Endothelial cell of umbilical vein (primary cell): Measurements from ENCODE around the gene NQO1. TPM values are rescaled to one million over a fixed set of nuclear protein-coding genes. Genes with fewer than 3 reads are reported as not detected.

Experiments
- BruUV-seq: library from RNA; stranded (reverse); fragments of 400-500 nt; replicated peaks from 2 replicates; lab custom pipeline; 2021; lab: Mats Ljungman, UMichigan
- CTCF ChIA-PET: fragments of 300-600, 350-600 bp; sonication (Branson Sonifier 250); formaldehyde crosslinking; loops from one replicate; lab custom pipeline; 2021; ENCODE audit warnings: antibody characterized with exemption, inconsistent platforms; lab: Charles Lee
- POLR2A ChIA-PET: fragments of 300-600, 350-600 bp; sonication (Branson Sonifier 250); formaldehyde crosslinking; loops from one replicate; lab custom pipeline; 2021; ENCODE audit warnings: antibody characterized with exemption, inconsistent platforms; lab: Charles Lee
- DNase-seq: peaks from one replicate; pipeline ENCODE4 v3.0.0-alpha.2; 2011; ENCODE audit warnings: low read depth, low spot score
- FAIRE-seq: peaks from 2 replicates; lab custom pipeline; 2011; peaks lifted over from hg19 to GRCh38; lab: Jason Lieb, UNC
- H2AFZ ChIP-seq: 2 replicates; pipeline ENCODE4 v1.6.0; 2012; ENCODE audit warnings: low read depth, low read length, control low read depth, inconsistent platforms
- H3K27ac ChIP-seq: 2 replicates; pipeline ENCODE4 v1.5.1; 2011; ENCODE audit warnings: low read depth, mild to moderate bottlenecking, control low read depth, low read length, moderate library complexity; ENCODE audit not compliant: insufficient read depth
- H3K27me3 ChIP-seq, 2 experiments: 2 replicates each; pipeline versions ENCODE4 v1.6.0 to v1.6.1; 2011; ENCODE audit warnings: low read length in 2 of 2, mixed read lengths in 1 of 2; ENCODE audit not compliant: control insufficient read depth in 2 of 2, insufficient read depth in 2 of 2
- H3K36me3 ChIP-seq, 2 experiments: 2 replicates in 1 of 2; 3 replicates in 1 of 2; pipeline ENCODE4 v1.5.1; 2011; ENCODE audit warnings: low read length in 2 of 2, mild to moderate bottlenecking in 1 of 2, moderate library complexity in 1 of 2; ENCODE audit not compliant: control insufficient read depth in 2 of 2, insufficient read depth in 2 of 2; ENCODE audit errors: extremely low read depth in 1 of 2
- H3K4me1 ChIP-seq: 3 replicates; pipeline ENCODE4 v1.5.1; 2011; ENCODE audit warnings: mild to moderate bottlenecking, low read length; ENCODE audit not compliant: control insufficient read depth, insufficient read depth; ENCODE audit errors: extremely low read depth
- H3K4me2 ChIP-seq: 2 replicates; pipeline ENCODE4 v1.6.1; 2011; ENCODE audit warnings: low read length, control low read depth, mixed read lengths; ENCODE audit not compliant: insufficient read depth
- H3K4me3 ChIP-seq, 3 experiments: fragments of 200-600 bp in 1 of 3; sonication (generic), shearing (Covaris generic) in 1 of 3; replicated peaks in 1 of 3; 2 replicates each; pipeline ENCODE4 v1.5.1; 2011 to 2016; ENCODE audit warnings: control low read depth in 3 of 3, low read length in 3 of 3, mild to moderate bottlenecking in 2 of 3, inconsistent platforms in 1 of 3, low read depth in 1 of 3, moderate library complexity in 1 of 3; ENCODE audit not compliant: insufficient read depth in 1 of 3
- H3K79me2 ChIP-seq: 2 replicates; pipeline ENCODE4 v1.6.0; 2012; ENCODE audit warnings: low read length, inconsistent platforms; ENCODE audit not compliant: control insufficient read depth, insufficient read depth
- H3K9ac ChIP-seq: replicated peaks from 2 replicates; pipeline ENCODE3; 2011; ENCODE audit warnings: low read length, control low read depth; ENCODE audit not compliant: insufficient read depth; ENCODE audit errors: extremely low read depth
- H3K9me1 ChIP-seq: replicated peaks from 3 replicates; pipeline ENCODE4 v1.6.0; 2011; ENCODE audit warnings: mild to moderate bottlenecking, low read length; ENCODE audit not compliant: control insufficient read depth, insufficient read depth; ENCODE audit errors: extremely low read depth
- H3K9me3 ChIP-seq: replicated peaks from 2 replicates; pipeline ENCODE4 v1.5.1; 2012; ENCODE audit warnings: low read length, inconsistent platforms; ENCODE audit not compliant: control insufficient read depth, insufficient read depth
- H4K20me1 ChIP-seq: replicated peaks from 2 replicates; pipeline ENCODE3; 2011; ENCODE audit warnings: mild to moderate bottlenecking, low read length; ENCODE audit not compliant: control insufficient read depth, insufficient read depth; ENCODE audit errors: extremely low read depth
- CTCF ChIP-seq, 2 donors: IDR thresholded peaks; 1 replicate in 1 of 2; 2 replicates in 1 of 2; pipeline ENCODE4 v1.5.1; 2011; ENCODE audit warnings: low read length in 2 of 2, mild to moderate bottlenecking in 2 of 2, moderate library complexity in 2 of 2, control low read depth in 1 of 2, inconsistent platforms in 1 of 2, low read depth in 1 of 2; ENCODE audit not compliant: insufficient read depth in 1 of 2; ENCODE audit errors: extremely low read depth in 1 of 2
- EZH2 ChIP-seq: IDR thresholded peaks from 2 replicates; pipeline ENCODE4 v1.6.1; 2012; ENCODE audit warnings: borderline replicate concordance, low read depth, mild to moderate bottlenecking, moderate library complexity, low read length, inconsistent platforms; ENCODE audit not compliant: severe bottlenecking
- FOS ChIP-seq: IDR thresholded peaks from 2 replicates; pipeline ENCODE4 v1.6.1; 2011; ENCODE audit warnings: mild to moderate bottlenecking, low read length, moderate library complexity, borderline replicate concordance; ENCODE audit not compliant: insufficient read depth
- GATA2 ChIP-seq: IDR thresholded peaks from 2 replicates; pipeline ENCODE4 v1.7.0; 2011; ENCODE audit warnings: low read depth, mild to moderate bottlenecking, moderate library complexity, mixed read lengths, low read length; ENCODE audit not compliant: insufficient read length, insufficient read depth
- JUN ChIP-seq: IDR thresholded peaks from 2 replicates; pipeline ENCODE4 v1.6.1; 2011; ENCODE audit warnings: borderline replicate concordance, low read depth; ENCODE audit not compliant: insufficient read length, insufficient read depth
- MAX ChIP-seq: IDR thresholded peaks from 2 replicates; pipeline ENCODE4 v1.6.1; 2011; ENCODE audit not compliant: insufficient read depth, insufficient read length
- MYC ChIP-seq: IDR thresholded peaks from one replicate; pipeline ENCODE4 v1.6.1; 2011; ENCODE audit warnings: mild to moderate bottlenecking, low read depth, low read length
- POLR2A ChIP-seq: IDR thresholded peaks from 2 replicates; pipeline ENCODE4 v1.6.1; 2012; ENCODE audit warnings: low read depth, mild to moderate bottlenecking, control low read depth, low read length
- POLR2AphosphoS5 ChIP-seq: IDR thresholded peaks from 2 replicates; pipeline ENCODE4 v1.6.1; 2012; ENCODE audit warnings: low read depth, mild to moderate bottlenecking, control low read depth, low read length, moderate library complexity; ENCODE audit not compliant: insufficient read depth
- dilution Hi-C: fragments of 300-500 bp; cut with MboI; formaldehyde crosslinking; loops from one replicate; pipeline ENCODE4 v1.15.0; 2019; ENCODE audit warnings: low sequenced_read_pairs; ENCODE audit not compliant: extremely low pct_ligation_motif_present
- intact Hi-C: fragments of 100-400 bp; cut with micrococcal nuclease; formaldehyde crosslinking; loops from one replicate; pipeline ENCODE4 v1.10.0; 2022
- polyA plus RNA-seq, 4 experiments: library from polyadenylated mRNA; depleted of rRNA in 3 of 4; stranded (reverse) in 3 of 4; unstranded in 1 of 4; fragments of >200 nt; gene quantifications; 2 replicates each; pipeline versions ENCODE4 v1.2.1 to v1.2.3, GENCODE V29; 2011 to 2012; ENCODE audit warnings: missing spikeins in 1 of 4
- total RNA-seq: library from RNA; stranded (reverse); gene quantifications from 2 replicates; pipeline ENCODE4 v1.2.3, GENCODE V29; 2021

The NQO1 gene
- total and polyA plus RNA-seq, 2 donors (not counting 3 experiments of a cell fraction or from before 2014, with no cell fraction given): 257 to 345 TPM

- H3K4me2 ChIP-seq: no peak overlapping the region
- dilution Hi-C loops (no loop called here), intact Hi-C loops (no loop called here)
- H3K36me3 ChIP-seq: no peaks in the 10 kb centered on the region
- no peak overlapping the region for H3K9ac ChIP-seq
- peaks cover 10% of the 10 kb centered on the region for H3K4me1 ChIP-seq
- FAIRE-seq: no peak
- no peak for DNase-seq
- no peak overlapping the region for H3K4me3 ChIP-seq
- no peak overlapping the region for H2AFZ ChIP-seq
- H3K9me3 ChIP-seq: no peaks in the 10 kb centered on the region
- H3K79me2 ChIP-seq: peaks cover 27% of the 10 kb centered on the region
- no peaks in the 10 kb centered on the region for H3K9me1 ChIP-seq
- no TSS peak for BruUV-seq
- POLR2A ChIA-PET: interaction anchor here (0.6 kb wide), 1 partner anchor 1730 kb away, joined by 3 read pairs; no protein-coding TSS in a partner anchor
- no peaks in the 10 kb centered on the region for H3K27me3 ChIP-seq
- CTCF ChIA-PET: interaction anchor here (0.8 to 1.6 kb wide), 2 partner anchors 48 to 361 kb away, joined by 3 to 4 read pairs; no protein-coding TSS in a partner anchor
- no peak overlapping the region for H3K27ac ChIP-seq
- H4K20me1 ChIP-seq: no peaks in the 10 kb centered on the region
- no peak for TF ChIP-seq FOS
- TF ChIP-seq GATA2: no peak
These were observed 30.3 kb upstream of the NQO1 start for GRCh38 chr16:69756705-69757104.

- ChIA-PET POLR2A (interaction anchor here (0.6 to 1.5 kb wide), 5 partner anchors 17 to 358 kb away, joined by 3 to 10 read pairs (median 4); partner anchors contain the start of gene NQO1), CTCF (interaction anchor here (0.7 to 2.9 kb wide), 23 partner anchors 9 to 426 kb away, joined by 3 to 67 read pairs (median 5); partner anchors contain the start of gene NQO1)
- Histone ChIP-seq H3K9me1 (no peaks in the 10 kb centered on the region), H3K4me3 (peak within 1 kb of the TSS; percentile 39 to 87 (median 82)), H3K4me2 (peak within 1 kb of the TSS; percentile 61), H2AFZ (peak within 1 kb of the TSS; percentile 63), H3K27me3 (no peaks in the 10 kb centered on the region), H3K36me3 (peaks cover 4 to 5% of the 10 kb centered on the region in 2 experiments), H3K4me1 (peaks cover 8% of the 10 kb centered on the region), H4K20me1 (no peaks in the 10 kb centered on the region), H3K79me2 (peaks cover 38% of the 10 kb centered on the region), H3K9ac (peak within 1 kb of the TSS; percentile 52), H3K27ac (peak within 1 kb of the TSS; percentile 11), H3K9me3 (no peaks in the 10 kb centered on the region)
- intact Hi-C loops: loop anchor here (1.0 kb wide), 3 partner anchors 28 to 358 kb away; partner anchors contain the start of gene NQO1
- FAIRE-seq (peak; percentile 90), DNase-seq (peak; percentile 98)
- TF ChIP-seq MYC (peak; percentile 37), POLR2AphosphoS5 (peak; percentile 97), MAX (peak; percentile 84), CTCF (IDR thresholded peaks at IDR 0.05; ENCODE audit: extremely low read depth in 1 of 2, insufficient read depth in 1 of 2, low read depth in 1 of 2, low read length in 2 of 2) (peak; percentile 99 to 100), EZH2 (no peak), FOS (no peak), JUN (no peak), POLR2A (peak; percentile 97), GATA2 (no peak)
- TSS peak; percentile 58 for BruUV-seq
- dilution Hi-C loops: no loop called here
These were observed 28.3 kb upstream of the NQO1 start, which contains the start of gene NOB1 for GRCh38 chr16:69754469-69755310. Gene NOB1 (minus strand): TSS chr16:69754926. CDS start chr16:69754910, 16 bp downstream.
